Ovary (tissue), 3 donors: ENCODE measurements around the gene SEMA4D.

Experiments
- EP300 ChIP-seq: sonication (generic); formaldehyde crosslinking; IDR thresholded peaks from one replicate; pipeline ENCODE4 v1.6.1; 2017; ENCODE audit warnings: antibody characterized with exemption
- POLR2A ChIP-seq: fragments of 450-650 bp; IDR thresholded peaks from one replicate; pipeline ENCODE4 v1.6.1; 2017; ENCODE audit warnings: antibody characterized with exemption, mild to moderate bottlenecking, moderate library complexity
- TF ChIP-seq, protein P1 (sequence below), 3 donors: fragments of 450-650 bp in 2 of 3; fragments of 200-600 bp in 1 of 3; IDR thresholded peaks; one replicate each; pipeline versions ENCODE4 v1.5.1 to v1.8.0; 2016 to 2022; ENCODE audit warnings: antibody characterized with exemption in 3 of 3, mild to moderate bottlenecking in 1 of 3
- donor health status: DM: no; HTN: no; CAD: no.

GRCh38 chr9:89460551-89460950, 37.4 kb downstream of the SEMA4D start:
- TF ChIP-seq, protein P1, sequence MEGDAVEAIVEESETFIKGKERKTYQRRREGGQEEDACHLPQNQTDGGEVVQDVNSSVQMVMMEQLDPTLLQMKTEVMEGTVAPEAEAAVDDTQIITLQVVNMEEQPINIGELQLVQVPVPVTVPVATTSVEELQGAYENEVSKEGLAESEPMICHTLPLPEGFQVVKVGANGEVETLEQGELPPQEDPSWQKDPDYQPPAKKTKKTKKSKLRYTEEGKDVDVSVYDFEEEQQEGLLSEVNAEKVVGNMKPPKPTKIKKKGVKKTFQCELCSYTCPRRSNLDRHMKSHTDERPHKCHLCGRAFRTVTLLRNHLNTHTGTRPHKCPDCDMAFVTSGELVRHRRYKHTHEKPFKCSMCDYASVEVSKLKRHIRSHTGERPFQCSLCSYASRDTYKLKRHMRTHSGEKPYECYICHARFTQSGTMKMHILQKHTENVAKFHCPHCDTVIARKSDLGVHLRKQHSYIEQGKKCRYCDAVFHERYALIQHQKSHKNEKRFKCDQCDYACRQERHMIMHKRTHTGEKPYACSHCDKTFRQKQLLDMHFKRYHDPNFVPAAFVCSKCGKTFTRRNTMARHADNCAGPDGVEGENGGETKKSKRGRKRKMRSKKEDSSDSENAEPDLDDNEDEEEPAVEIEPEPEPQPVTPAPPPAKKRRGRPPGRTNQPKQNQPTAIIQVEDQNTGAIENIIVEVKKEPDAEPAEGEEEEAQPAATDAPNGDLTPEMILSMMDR (IDR thresholded peaks at IDR 0.05), result no peak
- TF ChIP-seq POLR2A, result no peak
- no peak for TF ChIP-seq EP300
